ENCODE data around the gene MT1E. TPM values are rescaled to one million over a fixed set of nuclear protein-coding genes. Genes with fewer than 3 reads are reported as not detected.
"Not testable (repeated sequence)": the region's sequence is repeated elsewhere in the genome, so short reads cannot be mapped to it uniquely, and the experiment has no call there.

MT1E gene
- total RNA-seq, 6 experiments from 2014 or later: 192 to 469 (median 458) TPM

GRCh38 chr16:56669005-56669839, 43.6 kb downstream of the MT1E start, which contains the start of gene MT1H:
MT1H (plus strand) TSS chr16:56669814; CDS start chr16:56669885, 71 bp downstream.
- H3K4me3 Mint-ChIP-seq: no peak within 1 kb of the TSS
- peaks cover 6% of the 10 kb centered on the region; the same call in 1 of the 2 replicates for H3K4me1 Mint-ChIP-seq (ENCODE audit: low read depth)
- TF ChIP-seq CTCF (IDR thresholded peaks at IDR 0.05): no peak
- H3K27me3 Mint-ChIP-seq (ENCODE audit: insufficient read depth): peaks cover 74% of the 10 kb centered on the region
- DNase-seq: no peak
- no peaks in the 10 kb centered on the region for H3K9me3 Mint-ChIP-seq
- no peaks in the 10 kb centered on the region; the same call in 1 of the 2 replicates for H3K36me3 Mint-ChIP-seq (ENCODE audit: low read depth)
- no peak within 1 kb of the TSS for H3K27ac Mint-ChIP-seq

GRCh38 chr16:56669840-56670619, 44.4 kb downstream of the MT1E start:
- Mint-ChIP-seq H3K9me3 (no peaks in the 10 kb centered on the region), H3K4me1 (ENCODE audit: low read depth) (peaks cover 7% of the 10 kb centered on the region; the same call in 1 of the 2 replicates), H3K27ac (no peak overlapping the region), H3K4me3 (no peak overlapping the region), H3K36me3 (ENCODE audit: low read depth) (no peaks in the 10 kb centered on the region; the same call in 1 of the 2 replicates), H3K27me3 (ENCODE audit: insufficient read depth) (peaks cover 72% of the 10 kb centered on the region)
- no peak for DNase-seq
- TF ChIP-seq CTCF (IDR thresholded peaks at IDR 0.05): no peak

DNA sequence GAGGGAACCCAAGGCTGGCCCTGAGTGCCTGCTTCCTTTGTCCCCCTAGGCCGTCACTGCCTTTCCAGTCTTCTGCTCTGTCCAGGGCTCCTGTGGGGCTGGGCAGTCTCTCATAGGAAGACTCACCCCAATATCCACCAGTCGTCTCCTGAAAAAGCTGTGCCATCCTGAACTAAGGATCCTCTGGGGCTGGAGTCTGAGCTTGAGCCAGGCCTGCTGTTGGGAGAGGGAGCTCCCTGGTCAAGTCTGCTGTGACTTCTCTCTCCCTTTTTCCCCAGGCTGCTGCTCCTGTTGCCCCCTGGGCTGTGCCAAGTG, 45.0 kb downstream of the MT1E start:
- DNase-seq: no peak
- Mint-ChIP-seq H3K27ac (no peak overlapping the region), H3K27me3 (ENCODE audit: insufficient read depth) (peaks cover 71% of the 10 kb centered on the region), H3K4me1 (ENCODE audit: low read depth) (peaks cover 7% of the 10 kb centered on the region; the same call in 1 of the 2 replicates), H3K4me3 (no peak overlapping the region), H3K9me3 (no peaks in the 10 kb centered on the region), H3K36me3 (ENCODE audit: low read depth) (no peaks in the 10 kb centered on the region; the same call in 1 of the 2 replicates)
- no peak for TF ChIP-seq CTCF (IDR thresholded peaks at IDR 0.05)

GRCh38 chr16:56671691-56672090, 46.1 kb downstream of the MT1E start:
- not testable (repeated sequence) for DNase-seq; H3K4me3 Mint-ChIP-seq; H3K36me3 Mint-ChIP-seq (ENCODE audit: low read depth); H3K9me3 Mint-ChIP-seq; H3K27ac Mint-ChIP-seq; H3K4me1 Mint-ChIP-seq (ENCODE audit: low read depth)
- H3K27me3 Mint-ChIP-seq (ENCODE audit: insufficient read depth): peaks cover 66% of the 10 kb centered on the region

DNA sequence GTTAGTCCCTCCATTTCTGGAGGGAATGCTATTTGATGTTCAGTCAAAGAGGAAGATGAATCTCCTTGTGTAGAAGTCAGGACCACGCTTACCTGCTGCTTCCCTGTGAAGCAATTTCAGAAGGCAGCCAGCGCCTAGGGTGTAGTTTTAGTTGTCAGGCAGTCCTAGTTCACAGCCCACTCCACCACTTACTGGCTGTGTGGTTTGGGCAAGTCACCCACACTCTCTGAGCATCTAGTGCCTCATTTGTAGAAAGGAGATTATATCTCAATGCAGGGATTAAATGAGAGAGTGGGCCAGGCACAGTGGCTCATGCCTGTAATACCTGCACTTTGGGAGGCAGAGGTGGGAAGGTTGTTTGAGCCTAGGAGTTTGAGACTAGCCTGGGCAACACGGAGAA, 46.6 kb downstream of the MT1E start:
- not testable (repeated sequence) for H3K4me3 Mint-ChIP-seq; H3K36me3 Mint-ChIP-seq (ENCODE audit: low read depth); H3K27ac Mint-ChIP-seq; DNase-seq; H3K9me3 Mint-ChIP-seq; H3K4me1 Mint-ChIP-seq (ENCODE audit: low read depth)
- H3K27me3 Mint-ChIP-seq (ENCODE audit: insufficient read depth): peaks cover 70% of the 10 kb centered on the region

GRCh38 chr16:56672761-56673536, 47.4 kb downstream of the MT1E start:
- no peak overlapping the region for H3K27ac Mint-ChIP-seq
- H3K4me3 Mint-ChIP-seq: no peak overlapping the region
- no peaks in the 10 kb centered on the region for H3K9me3 Mint-ChIP-seq
- no peaks in the 10 kb centered on the region; the same call in 1 of the 2 replicates for H3K36me3 Mint-ChIP-seq (ENCODE audit: low read depth)
- DNase-seq: no peak
- H3K27me3 Mint-ChIP-seq (ENCODE audit: insufficient read depth): peaks cover 70% of the 10 kb centered on the region
- no peak for TF ChIP-seq CTCF (IDR thresholded peaks at IDR 0.05)
- H3K4me1 Mint-ChIP-seq (ENCODE audit: low read depth): peaks cover 7% of the 10 kb centered on the region; the same call in 1 of the 2 replicates
